Stomach (tissue), 9 donors: ENCODE results near the gene TCOF1. TPM values are rescaled to one million over a fixed set of nuclear protein-coding genes. Genes with fewer than 3 reads are reported as not detected.
A peak's percentile ranks its signal among the peaks of the same experiment; 100 is the strongest.

Source experiments
- DNase-seq, 2 donors: peaks; one replicate each; pipeline versions ENCODE4 v3.0.0 to v3.0.0-alpha.2; 2013 to 2019
- H3K27ac ChIP-seq, 5 donors: fragments of 200-600 bp in 4 of 5; sonication (generic) in 4 of 5; one replicate each; pipeline ENCODE4 v1.5.1; 2013 to 2019; ENCODE audit warnings: mild to moderate bottlenecking in 1 of 5, moderate library complexity in 1 of 5
- H3K27me3 ChIP-seq, 3 donors: fragments of 200-600 bp; sonication (generic); one replicate each; pipeline ENCODE4 v1.5.1; 2017 to 2019; ENCODE audit warnings: mixed run types in 1 of 3
- H3K36me3 ChIP-seq, 4 donors: fragments of 200-600 bp; sonication (generic); 1 replicate in 3 of 4; 2 replicates in 1 of 4; pipeline ENCODE4 v1.5.1; 2016 to 2019
- H3K4me1 ChIP-seq, 4 donors: fragments of 200-600 bp; sonication (generic); one replicate each; pipeline ENCODE4 v1.5.1; 2016 to 2019
- H3K4me3 ChIP-seq, 4 donors: fragments of 200-600 bp; sonication (generic) in 3 of 4; one replicate each; pipeline ENCODE4 v1.5.1; 2016 to 2019; ENCODE audit warnings: mild to moderate bottlenecking in 1 of 4
- H3K9me3 ChIP-seq, 4 donors: fragments of 200-600 bp; sonication (generic); one replicate each; pipeline ENCODE4 v1.5.1; 2016 to 2019
- EP300 ChIP-seq: sonication (generic); formaldehyde crosslinking; IDR thresholded peaks from one replicate; pipeline ENCODE4 v1.6.1; 2017; ENCODE audit warnings: antibody characterized with exemption
- POLR2A ChIP-seq, 4 donors: fragments of 450-650 bp; IDR thresholded peaks; one replicate each; pipeline ENCODE4 v1.6.1; 2016; ENCODE audit warnings: antibody characterized with exemption in 4 of 4, control low read depth in 2 of 4, mild to moderate bottlenecking in 1 of 4, moderate library complexity in 1 of 4
- POLR2AphosphoS5 ChIP-seq, 3 donors: sonication (generic); formaldehyde crosslinking; IDR thresholded peaks; one replicate each; pipeline ENCODE4 v1.6.1; 2016; ENCODE audit warnings: antibody characterized with exemption in 3 of 3
- WGBS, 5 donors: extraction: QIAGEN DNeasy Blood & Tissue Kit in 3 of 5; methylation state at CpG; one replicate each; pipeline versions ENCODE4 v1.1.5 to v1.1.7; 2013 to 2018; 5-methylcytosine and 5-hydroxymethylcytosine counted together
- intact Hi-C: fragments of 100-400 bp; cut with DNase I; formaldehyde crosslinking; loops from one replicate; pipeline ENCODE4 v1.15.1; 2023; ENCODE audit warnings: low total_unique reads
- polyA plus RNA-seq, 3 donors: library from polyadenylated mRNA; stranded (reverse); fragments of 200-250 nt; gene quantifications; one replicate each; pipeline ENCODE4 v1.2.3, GENCODE V29; 2013
- total RNA-seq, 5 donors: library from RNA; depleted of rRNA; stranded (reverse); fragments of >200 nt; gene quantifications; one replicate each; pipeline versions ENCODE4 v1.1.0 to v1.2.3, GENCODE V29; 2014 to 2016
- TF ChIP-seq, protein P1 (sequence below), 7 experiments: fragments of 450-650 bp in 4 of 7; fragments of 200-600 bp in 3 of 7; sonication (generic) in 3 of 7; IDR thresholded peaks; one replicate each; pipeline ENCODE4 v1.5.1; 2016 to 2019; ENCODE audit warnings: antibody characterized with exemption in 7 of 7, control low read depth in 2 of 7, mild to moderate bottlenecking in 1 of 7
- donor health status: healthy with polysubstance abuse.
- donor health status: Bipolar disorder and iron deficiency.
- donor health status: healthy.

TCOF1 gene
- total and polyA plus RNA-seq, 8 donors = 11.7 to 74.1 (median 27.0) TPM

DNA sequence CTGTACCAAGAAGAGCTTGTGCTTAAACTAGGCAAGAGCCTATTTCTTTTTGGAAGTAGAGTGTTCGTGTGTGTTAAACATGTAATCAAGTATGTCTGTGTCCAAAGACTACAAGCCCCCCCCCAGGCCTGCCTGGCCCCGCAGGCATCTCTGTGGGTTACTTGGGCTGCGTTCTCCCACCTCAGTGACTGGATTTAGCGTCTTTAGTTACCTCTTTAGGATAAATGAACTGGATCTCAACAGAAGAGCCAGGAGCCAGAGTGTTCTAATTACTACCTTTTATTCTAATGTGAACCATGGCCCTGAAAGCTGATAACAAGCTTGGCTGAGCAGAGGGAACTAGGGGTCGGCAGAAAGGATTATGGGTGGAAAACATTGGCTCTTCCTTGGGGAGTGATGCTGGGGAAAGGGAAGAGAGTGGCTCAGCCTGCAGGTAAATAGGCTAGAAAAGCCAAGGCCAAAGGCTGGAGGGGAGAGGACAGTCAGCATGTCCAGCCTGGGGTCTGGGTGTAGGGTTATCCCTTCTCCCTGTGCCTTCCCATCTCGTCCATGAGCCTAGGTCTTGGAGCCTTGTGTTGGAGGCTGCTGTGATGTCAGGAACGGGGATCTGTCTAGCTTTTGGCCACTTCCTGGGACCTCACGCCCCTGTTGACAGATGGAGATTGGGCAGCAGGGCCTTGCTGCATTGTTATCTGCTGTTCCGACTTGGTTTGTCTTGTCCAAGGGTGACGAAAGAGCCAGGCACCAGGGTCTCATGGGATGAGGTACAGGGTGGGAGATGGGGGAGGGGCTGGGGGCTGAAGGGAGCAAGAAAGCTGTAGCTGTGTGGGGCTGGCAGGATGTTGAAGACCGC lies 44.1 kb downstream of the TCOF1 start:
- H3K9me3 ChIP-seq = no peaks in the 10 kb centered on the region
- H3K4me1 ChIP-seq = peaks cover 0 to 4% (median 0%) of the 10 kb centered on the region in 4 donors
- WGBS, 5 donors = 71 to 81% (median 73%) methylated on average over 10 to 11 of the region's 11 CpGs
- TF ChIP-seq, protein P1, sequence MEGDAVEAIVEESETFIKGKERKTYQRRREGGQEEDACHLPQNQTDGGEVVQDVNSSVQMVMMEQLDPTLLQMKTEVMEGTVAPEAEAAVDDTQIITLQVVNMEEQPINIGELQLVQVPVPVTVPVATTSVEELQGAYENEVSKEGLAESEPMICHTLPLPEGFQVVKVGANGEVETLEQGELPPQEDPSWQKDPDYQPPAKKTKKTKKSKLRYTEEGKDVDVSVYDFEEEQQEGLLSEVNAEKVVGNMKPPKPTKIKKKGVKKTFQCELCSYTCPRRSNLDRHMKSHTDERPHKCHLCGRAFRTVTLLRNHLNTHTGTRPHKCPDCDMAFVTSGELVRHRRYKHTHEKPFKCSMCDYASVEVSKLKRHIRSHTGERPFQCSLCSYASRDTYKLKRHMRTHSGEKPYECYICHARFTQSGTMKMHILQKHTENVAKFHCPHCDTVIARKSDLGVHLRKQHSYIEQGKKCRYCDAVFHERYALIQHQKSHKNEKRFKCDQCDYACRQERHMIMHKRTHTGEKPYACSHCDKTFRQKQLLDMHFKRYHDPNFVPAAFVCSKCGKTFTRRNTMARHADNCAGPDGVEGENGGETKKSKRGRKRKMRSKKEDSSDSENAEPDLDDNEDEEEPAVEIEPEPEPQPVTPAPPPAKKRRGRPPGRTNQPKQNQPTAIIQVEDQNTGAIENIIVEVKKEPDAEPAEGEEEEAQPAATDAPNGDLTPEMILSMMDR (IDR thresholded peaks at IDR 0.05) = no peak
- TF ChIP-seq POLR2A (IDR thresholded peaks at IDR 0.05) (no peak), POLR2AphosphoS5 (IDR thresholded peaks at IDR 0.05) (no peak), EP300 (no peak)
- peaks cover 64 to 100% (median 99%) of the 10 kb centered on the region in 4 donors for H3K36me3 ChIP-seq
- intact Hi-C loops = no loop called here
- no peak overlapping the region for H3K27ac ChIP-seq
- no peak for DNase-seq
- no peaks in the 10 kb centered on the region for H3K27me3 ChIP-seq
- no peak overlapping the region for H3K4me3 ChIP-seq

DNA sequence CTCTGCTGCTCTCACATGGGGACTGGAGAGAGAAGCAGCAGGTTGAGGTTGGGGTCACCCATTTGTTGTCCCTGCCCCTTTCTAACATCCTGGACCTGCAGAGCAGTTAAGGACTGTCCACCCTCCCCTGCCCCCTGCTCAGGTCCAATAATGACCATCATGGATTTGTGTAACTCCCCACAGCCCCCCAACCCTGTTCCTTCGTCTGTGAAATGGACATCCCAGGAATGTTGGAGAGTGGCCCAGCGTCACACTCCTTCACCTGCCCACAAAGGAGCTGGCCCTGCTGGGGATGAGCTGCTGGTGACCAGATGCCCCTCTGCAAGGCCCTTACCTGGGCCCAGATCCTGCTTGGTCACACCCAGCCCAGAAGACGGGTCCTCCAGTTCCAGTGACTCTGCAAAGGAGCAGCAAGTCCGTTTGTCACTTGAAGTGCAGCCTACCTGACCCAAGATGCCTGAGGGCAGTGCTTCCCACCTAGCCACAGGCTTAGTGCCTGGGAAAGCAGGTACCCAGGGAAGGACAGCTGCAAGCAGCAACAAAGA lies 44.8 kb downstream of the TCOF1 start:
- Histone ChIP-seq H3K9me3 (no peaks in the 10 kb centered on the region), H3K4me1 (peaks cover 0 to 9% (median 0%) of the 10 kb centered on the region in 4 donors), H3K27ac (no peak overlapping the region), H3K36me3 (peaks cover 66 to 100% (median 96%) of the 10 kb centered on the region in 4 donors), H3K27me3 (no peaks in the 10 kb centered on the region), H3K4me3 (no peak overlapping the region)
- DNase-seq = no peak
- 53 to 82% (median 70%) methylated on average over 3 to 4 of the region's 4 CpGs for WGBS, 5 donors
- TF ChIP-seq POLR2AphosphoS5 (IDR thresholded peaks at IDR 0.05) (no peak), EP300 (no peak), POLR2A (IDR thresholded peaks at IDR 0.05) (no peak)
- TF ChIP-seq, protein P1 (IDR thresholded peaks at IDR 0.05) = no peak
- intact Hi-C loops = no loop called here

DNA sequence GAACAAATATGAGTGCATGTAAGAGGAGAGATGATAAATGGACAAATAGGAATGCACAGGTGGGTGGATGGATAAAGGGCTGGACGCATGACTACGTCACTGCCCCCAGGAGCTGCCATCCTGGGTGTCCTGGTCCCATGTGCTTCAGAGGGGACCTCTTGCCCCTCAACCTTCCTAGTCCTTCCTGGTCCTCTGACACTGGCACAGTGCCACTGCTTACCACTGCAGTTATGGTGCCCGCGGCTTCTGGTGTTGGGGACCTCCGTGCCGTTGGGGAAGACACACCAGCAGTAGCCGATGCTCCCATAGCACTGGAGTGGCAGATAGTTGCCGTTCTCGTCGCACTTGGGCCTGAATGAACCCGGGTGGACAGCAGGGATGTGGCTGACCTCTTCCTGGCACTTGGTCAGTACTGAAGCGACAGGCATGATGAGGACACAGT lies 45.4 kb downstream of the TCOF1 start:
- 82 to 97% (median 92%) methylated on average over 10 to 12 of the region's 12 CpGs for WGBS, 5 donors
- peaks cover 66 to 100% (median 91%) of the 10 kb centered on the region in 4 donors for H3K36me3 ChIP-seq

DNA sequence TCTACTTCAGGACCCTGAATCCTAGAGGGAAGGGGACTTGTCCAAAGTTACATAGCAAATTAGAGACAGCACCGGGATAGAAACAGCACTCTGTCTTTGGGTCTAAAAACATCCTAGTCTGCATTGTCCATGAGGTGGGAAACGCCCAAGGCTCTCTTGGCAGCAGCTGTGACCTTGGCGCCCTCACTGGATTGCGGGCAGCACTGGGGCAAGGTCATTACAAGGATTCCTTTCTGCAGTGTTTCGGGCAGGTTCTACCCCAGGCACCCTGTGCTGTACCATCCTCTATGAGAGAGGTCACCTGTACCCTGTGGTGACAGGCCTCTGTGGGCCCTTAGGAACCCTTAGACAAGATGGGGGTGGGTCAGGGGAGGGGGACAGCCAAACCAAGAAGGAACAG lies 46.6 kb downstream of the TCOF1 start:
- no peak for DNase-seq
- no peak overlapping the region for H3K27ac ChIP-seq
- WGBS, 5 donors = 64 to 72% (median 67%) methylated on average over 5 of the region's 5 CpGs
- peaks cover 0 to 27% (median 7%) of the 10 kb centered on the region in 4 donors for H3K4me1 ChIP-seq
- no peaks in the 10 kb centered on the region for H3K9me3 ChIP-seq
- no peak overlapping the region for H3K4me3 ChIP-seq
- H3K27me3 ChIP-seq = no peaks in the 10 kb centered on the region
- TF ChIP-seq POLR2A (IDR thresholded peaks at IDR 0.05) (no peak), EP300 (no peak)
- intact Hi-C loops = no loop called here
- peaks cover 63 to 100% (median 79%) of the 10 kb centered on the region in 4 donors for H3K36me3 ChIP-seq

More for the DNA sequence above, 45.4 kb downstream of the TCOF1 start:
- H3K27me3 ChIP-seq = no peaks in the 10 kb centered on the region
- intact Hi-C loops = no loop called here
- no peak overlapping the region for H3K4me3 ChIP-seq
- no peaks in the 10 kb centered on the region for H3K9me3 ChIP-seq
- peaks cover 0 to 15% (median under 1%) of the 10 kb centered on the region in 4 donors for H3K4me1 ChIP-seq
- no peak overlapping the region for H3K27ac ChIP-seq
- DNase-seq = no peak
- TF ChIP-seq POLR2A (IDR thresholded peaks at IDR 0.05) (no peak), POLR2AphosphoS5 (IDR thresholded peaks at IDR 0.05) (peak in 1 of 3 donors; percentile 2)

DNA sequence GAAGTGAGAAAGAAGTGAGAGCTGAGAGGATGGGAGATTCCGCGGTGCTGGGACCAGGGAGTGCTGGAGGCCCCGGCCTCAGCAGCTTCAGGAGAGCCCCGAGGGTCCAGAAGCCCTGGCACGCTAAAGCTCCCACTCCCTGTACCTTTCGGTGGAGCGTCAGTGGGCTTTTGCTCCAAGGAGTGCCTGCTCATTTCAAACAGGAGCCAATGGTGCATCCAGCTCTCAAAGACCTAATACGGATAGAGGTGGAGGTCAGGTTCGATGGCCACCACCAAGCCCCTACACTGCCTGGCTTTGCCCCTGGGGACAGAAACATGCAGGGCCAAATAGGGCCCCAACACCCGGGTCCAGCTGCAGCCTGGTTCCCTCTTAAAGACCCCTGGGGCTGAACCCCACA lies 47.0 kb downstream of the TCOF1 start:
- intact Hi-C loops = no loop called here
- no peak overlapping the region for H3K4me3 ChIP-seq
- DNase-seq = no peak
- peaks cover 0 to 27% (median 9%) of the 10 kb centered on the region in 4 donors for H3K4me1 ChIP-seq
- no peaks in the 10 kb centered on the region for H3K9me3 ChIP-seq
- no peaks in the 10 kb centered on the region for H3K27me3 ChIP-seq
- H3K27ac ChIP-seq = no peak overlapping the region
- peaks cover 59 to 96% (median 75%) of the 10 kb centered on the region in 4 donors for H3K36me3 ChIP-seq
- 91 to 95% (median 94%) methylated on average over 5 to 10 of the region's 10 CpGs for whole genome bisulfite sequencing, 5 donors
- TF ChIP-seq POLR2A (IDR thresholded peaks at IDR 0.05) (no peak), POLR2AphosphoS5 (IDR thresholded peaks at IDR 0.05) (no peak), EP300 (no peak)
- TF ChIP-seq, protein P1 (IDR thresholded peaks at IDR 0.05) = no peak
